Measurements from ENCODE around the gene NDUFS1.
"Not testable (repeated sequence)": the region's sequence is repeated elsewhere in the genome, so short reads cannot be mapped to it uniquely, and the experiment has no call there.

Gene NDUFS1

GRCh38 chr2:206160807-206161179, 1.5 kb upstream of the NDUFS1 start:
- DNase-seq, result no peak

- DNase-seq, result no peak
These were observed 1.0 kb upstream of the NDUFS1 start for GRCh38 chr2:206160125-206160806.

GRCh38 chr2:206158563-206159345, 490 bp downstream of the NDUFS1 start:
- no peak for DNase-seq

DNA sequence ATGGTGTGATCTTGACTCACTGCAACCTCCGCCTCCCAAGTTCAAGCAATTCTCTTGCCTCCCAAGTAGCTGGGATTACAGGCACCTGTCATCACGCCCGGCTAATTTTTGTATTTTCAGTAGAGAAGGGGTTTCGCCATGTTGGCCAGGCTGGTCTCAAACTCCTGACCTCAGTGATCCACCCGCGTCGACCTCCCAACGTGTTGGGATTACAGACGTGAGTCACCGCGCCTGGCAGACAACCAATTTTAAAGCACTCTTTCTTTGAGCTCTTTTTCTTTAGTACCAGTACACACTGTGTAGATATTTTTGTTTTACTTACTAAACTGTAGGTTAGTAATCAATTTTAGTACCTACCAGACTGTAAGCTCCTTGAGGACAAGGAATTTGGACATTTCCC, 2.2 kb downstream of the NDUFS1 start:
- DNase-seq, result not testable (repeated sequence)

DNA sequence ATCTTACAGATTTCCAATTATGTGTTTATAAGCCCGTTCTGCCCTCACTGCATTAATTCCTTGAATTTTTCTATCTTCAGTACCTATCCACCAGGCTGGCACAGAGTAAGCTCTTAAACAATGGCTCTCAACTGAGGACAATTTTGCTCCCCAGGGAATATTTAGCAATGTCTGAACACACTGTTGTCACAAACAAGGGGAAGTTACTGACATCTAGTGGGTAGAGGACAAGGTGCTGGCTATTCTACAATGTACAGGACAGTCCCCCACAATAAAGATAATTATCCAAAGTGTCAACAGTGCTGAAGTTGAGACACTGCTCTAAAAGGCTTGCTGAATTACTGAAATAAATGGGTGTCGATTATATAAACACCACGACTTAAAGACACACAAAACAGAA, 5.0 kb downstream of the NDUFS1 start:
- DNase-seq, result no peak

DNA sequence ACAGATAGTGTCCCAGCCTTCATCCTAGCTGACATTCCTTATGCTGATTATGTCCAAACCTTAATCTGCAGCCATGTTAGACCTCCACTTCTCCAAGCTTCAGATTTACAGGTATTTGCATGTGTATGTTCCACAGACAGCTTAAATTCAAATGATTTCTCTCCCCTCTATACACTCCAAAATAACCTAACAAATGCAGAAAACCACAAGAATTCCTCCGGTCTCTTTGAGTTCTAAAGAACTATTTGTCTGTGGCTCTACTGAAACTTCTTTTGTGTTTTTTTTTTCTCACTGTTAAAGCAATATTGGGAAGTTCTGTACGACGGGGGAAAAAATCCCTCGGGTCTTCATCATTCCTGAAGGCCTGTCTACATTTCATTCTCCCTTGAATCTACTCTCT, 8.6 kb downstream of the NDUFS1 start:
- DNase-seq, result no peak

DNA sequence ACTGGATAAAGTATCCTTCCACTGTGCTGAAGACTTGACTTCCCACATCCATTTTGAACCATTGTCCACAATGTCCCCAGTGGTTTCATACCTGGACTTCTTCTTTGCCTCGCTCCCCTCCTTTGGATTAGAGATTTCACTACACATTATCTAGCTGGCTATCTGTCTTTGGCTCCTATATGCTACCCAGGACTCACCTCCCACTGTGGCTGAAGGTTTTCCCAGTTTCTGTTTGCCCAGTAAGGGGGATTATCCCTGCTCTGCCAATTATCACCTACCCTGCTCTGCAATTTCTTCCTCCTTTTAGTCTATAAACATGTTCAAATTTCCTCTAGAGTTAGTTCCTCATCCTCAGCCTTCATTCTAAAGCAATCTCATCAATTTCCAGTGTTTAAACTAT, 9.1 kb downstream of the NDUFS1 start:
- DNase-seq, result no peak

DNA sequence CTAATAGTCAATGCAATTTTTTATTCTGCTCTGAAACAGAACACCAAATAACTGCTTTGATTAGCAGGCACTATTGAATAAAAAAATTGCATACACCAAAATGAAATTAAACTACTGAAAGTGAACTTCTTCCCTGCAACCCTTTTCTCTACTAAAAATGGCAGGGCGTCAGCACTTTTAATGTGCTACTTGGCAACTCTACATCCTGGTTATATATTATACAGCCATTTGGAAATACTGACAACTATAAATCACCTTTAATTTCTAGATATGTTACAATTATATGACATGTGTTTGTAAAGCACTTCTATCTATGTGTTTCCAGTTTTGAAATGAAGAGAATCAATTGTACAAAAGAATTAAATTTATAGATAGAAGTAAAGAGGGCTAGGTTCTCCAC, 9.9 kb downstream of the NDUFS1 start:
- DNase-seq, result no peak

GRCh38 chr2:206145665-206146064, 13.6 kb downstream of the NDUFS1 start:
- no peak for DNase-seq

GRCh38 chr2:206144383-206144782, 14.9 kb downstream of the NDUFS1 start:
- no peak for DNase-seq

- DNase-seq, result no peak
These were observed 15.8 kb downstream of the NDUFS1 start for GRCh38 chr2:206143451-206143850.

GRCh38 chr2:206127656-206128055, 31.6 kb downstream of the NDUFS1 start:
- no peak for DNase-seq

GRCh38 chr2:206125901-206126300, 33.3 kb downstream of the NDUFS1 start:
- no peak for DNase-seq

DNA sequence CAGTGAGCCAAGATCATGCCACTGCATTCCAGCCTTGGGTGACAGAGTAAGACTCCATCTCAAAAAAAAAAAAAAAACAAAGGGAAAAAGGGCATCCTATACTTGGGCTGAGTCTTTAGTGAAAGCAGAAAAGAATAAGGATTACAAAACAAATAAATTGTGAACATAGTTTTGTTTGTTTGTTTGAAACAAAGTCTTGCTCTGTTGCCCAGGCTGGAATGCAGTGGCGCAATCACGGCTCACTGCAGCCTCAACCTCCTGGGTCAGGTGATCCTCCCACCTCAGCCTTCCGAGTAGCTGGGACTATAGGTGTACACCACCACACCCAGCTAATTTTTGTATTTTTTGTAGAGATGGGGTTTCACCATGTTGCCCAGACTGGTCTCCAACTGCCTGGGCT, 36.7 kb downstream of the NDUFS1 start:
- DNase-seq, result not testable (repeated sequence)

GRCh38 chr2:206116278-206116677, 43.0 kb downstream of the NDUFS1 start:
- DNase-seq, result no peak

GRCh38 chr2:206115026-206115578, 44.1 kb downstream of the NDUFS1 start:
- no peak for DNase-seq

- no peak for DNase-seq
These were observed 46.2 kb downstream of the NDUFS1 start for GRCh38 chr2:206112846-206113547.

- no peak for DNase-seq
These were observed 47.1 kb downstream of the NDUFS1 start for GRCh38 chr2:206112108-206112507.

- DNase-seq, result no peak
These were observed 50.5 kb downstream of the NDUFS1 start for GRCh38 chr2:206108713-206109112.

GRCh38 chr2:206105541-206105940, 53.7 kb downstream of the NDUFS1 start:
- DNase-seq, result no peak

DNA sequence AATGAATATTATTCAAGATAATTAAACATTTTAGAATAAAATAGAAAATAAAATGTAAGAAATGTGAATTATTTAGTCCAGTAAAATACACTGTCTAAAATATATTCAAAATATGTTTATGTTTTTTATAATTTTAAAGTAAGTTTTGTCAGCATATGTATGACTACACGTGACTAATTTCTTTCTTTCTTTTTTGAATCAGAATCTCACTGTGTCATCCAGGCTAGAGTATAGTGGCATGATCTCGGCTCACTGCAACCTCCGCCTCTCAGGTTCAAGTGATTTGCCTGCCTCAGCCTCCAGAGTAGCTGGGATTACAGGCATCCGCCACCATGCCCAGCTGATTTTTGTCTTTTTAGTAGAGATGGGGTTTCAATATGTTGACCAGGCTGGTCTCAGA, 54.2 kb downstream of the NDUFS1 start:
- DNase-seq, result no peak

DNA sequence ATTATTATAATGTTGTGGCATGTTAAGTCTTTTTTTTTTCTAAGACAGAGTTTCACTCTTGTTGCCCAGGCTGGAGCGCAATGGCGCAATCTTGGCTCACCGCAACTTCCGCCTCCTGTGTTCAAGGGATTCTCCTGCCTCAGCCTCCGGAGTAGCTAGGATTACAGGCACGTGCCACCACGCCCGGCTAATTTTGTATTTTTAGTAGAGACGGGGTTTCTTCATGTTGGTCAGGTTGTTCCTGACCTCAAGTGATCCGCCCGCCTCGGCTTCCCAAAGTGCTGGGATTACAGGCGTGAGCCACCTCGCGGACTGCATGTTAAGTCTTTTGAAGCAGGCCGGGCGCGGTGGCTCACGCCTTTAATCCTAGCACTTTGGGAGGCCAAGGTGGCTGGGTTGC, 60.4 kb downstream of the NDUFS1 start:
- DNase-seq, result not testable (repeated sequence)

GRCh38 chr2:206098471-206098870, 60.8 kb downstream of the NDUFS1 start:
- no peak for DNase-seq

DNA sequence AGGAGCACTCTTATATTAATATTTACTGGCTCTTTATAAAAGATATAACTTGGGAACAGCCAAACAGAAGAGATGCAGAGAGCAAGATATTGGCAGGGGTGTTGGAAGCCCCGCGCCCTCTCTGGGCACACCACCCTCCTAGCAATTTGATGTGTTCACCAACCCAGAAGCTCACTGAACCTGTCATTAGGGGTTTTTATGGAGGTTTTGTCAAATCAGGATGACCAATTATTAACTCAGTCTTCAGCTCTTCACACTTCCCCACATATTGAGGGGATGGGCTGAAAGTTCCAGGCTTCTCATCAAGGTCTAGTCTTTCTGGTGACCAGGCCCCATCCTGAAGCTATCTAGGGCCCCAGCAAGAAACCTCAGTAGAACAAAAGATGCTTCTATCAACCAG, 62.4 kb downstream of the NDUFS1 start:
- DNase-seq, result no peak
